Right ventricle myocardium superior (tissue), 1 donor: ENCODE measurements around the gene ELAVL4. TPM values are rescaled to one million over a fixed set of nuclear protein-coding genes. Genes with fewer than 3 reads are reported as not detected.

Source experiments
- ATAC-seq: fragments of 200-7000 bp; cut with Tn5 transposase; one replicate; pipeline ENCODE4 v1.9.1; 2020; ENCODE audit warnings: mild to moderate bottlenecking; ENCODE audit not compliant: poor library complexity
- DNase-seq: peaks from one replicate; pipeline ENCODE4 v3.0.0-alpha.2; 2020
- intact Hi-C: fragments of 100-400 bp; cut with DNase I; formaldehyde crosslinking; loops from one replicate; pipeline ENCODE4 v1.11.2; 2022
- long read RNA-seq: library from polyadenylated mRNA; unstranded; transcript quantifications from one replicate; pipeline ENCODE4 v2.0.0, GENCODE V29; 2021
- total RNA-seq: library from RNA; stranded (reverse); fragmentation: NEBNext Ultra II Directional; extraction: Animal tissue kit (Norgen Biotek cat#: 25700); gene quantifications from one replicate; pipeline ENCODE4 v1.2.1, GENCODE V29; 2021
- donor health status: DM: no; HTN: yes; CAD: no; lungs with severe emphysema.

Gene ELAVL4
- total RNA-seq, result not detected
- long read RNA-seq, result 0 reads

DNA sequence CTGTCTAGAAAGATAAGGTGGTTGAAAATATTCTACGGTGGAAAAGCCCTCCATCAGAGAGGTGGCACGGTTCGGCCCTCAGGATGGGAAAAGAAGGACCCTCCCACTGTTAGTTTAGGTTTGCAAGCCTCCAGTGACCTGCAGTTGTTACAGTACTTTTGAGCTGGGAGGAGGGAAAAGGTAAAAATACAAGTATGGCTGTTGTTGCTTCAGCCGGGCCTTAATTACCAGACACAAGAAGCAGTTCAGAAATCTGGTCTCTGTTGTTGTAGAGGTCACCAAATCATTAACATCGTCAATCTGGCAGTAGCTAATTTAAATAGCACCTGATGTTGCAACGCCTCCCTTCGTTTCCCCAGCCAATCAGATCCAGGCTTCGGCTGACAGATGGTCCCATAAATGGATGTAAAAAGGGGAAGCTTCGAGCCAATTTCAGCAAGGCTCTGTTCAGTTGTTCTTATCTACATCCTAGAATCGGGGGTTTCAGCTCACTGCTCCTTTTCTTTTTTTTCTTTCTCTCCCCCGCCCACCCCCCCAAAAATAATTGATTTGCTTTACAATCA is at the start of gene ELAVL4:
Gene ELAVL4 (plus strand): TSS at position 424 of the 563 bp plus-strand sequence. CDS start 270 bp downstream, outside the sequence.
- intact Hi-C loops, result no loop called here
- ATAC-seq, result no peak
- no peak for DNase-seq

DNA sequence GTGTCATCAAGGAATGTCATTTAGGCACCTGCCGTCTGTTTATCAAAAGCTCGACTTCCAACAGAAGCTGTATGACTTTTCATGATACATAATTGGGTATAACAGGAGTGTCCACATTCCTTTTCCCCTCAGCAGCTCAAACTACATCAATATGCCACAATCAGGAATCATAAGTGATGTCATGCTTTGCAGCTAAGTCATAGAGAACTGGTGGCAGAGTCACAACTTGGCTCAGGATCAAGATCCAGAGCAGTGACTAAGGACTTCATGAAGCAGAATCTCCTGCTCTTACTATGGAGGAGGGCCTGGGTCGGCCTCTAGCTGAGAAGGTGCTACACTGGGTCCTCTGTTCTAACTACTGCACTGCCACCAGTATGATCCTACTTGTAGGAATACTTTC is 48.4 kb upstream of the ELAVL4 start:
- intact Hi-C loops, result no loop called here
- no peak for DNase-seq

DNA sequence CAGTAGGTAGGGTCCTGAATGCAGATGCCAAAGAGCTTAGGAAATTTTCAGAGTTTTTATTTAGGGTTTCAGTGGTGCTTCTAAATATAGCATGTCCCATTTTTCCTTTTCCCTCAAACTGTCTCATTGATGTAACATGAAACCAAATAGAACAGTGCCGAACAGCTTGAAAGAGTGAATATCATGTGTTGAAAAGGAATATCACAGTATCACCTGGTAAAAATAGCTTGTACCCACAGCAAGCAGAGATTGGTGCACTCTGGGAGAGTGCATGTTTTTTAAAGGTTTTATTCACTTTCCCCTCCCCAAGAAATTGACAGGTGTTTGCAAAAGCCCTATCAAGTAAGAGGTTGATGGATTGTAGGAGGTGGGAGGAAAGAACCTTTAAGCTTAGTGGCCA is 41.9 kb upstream of the ELAVL4 start:
- intact Hi-C loops, result no loop called here
- ATAC-seq, result no peak

More for the DNA sequence above, 48.4 kb upstream of the ELAVL4 start:
- ATAC-seq, result no peak

DNA sequence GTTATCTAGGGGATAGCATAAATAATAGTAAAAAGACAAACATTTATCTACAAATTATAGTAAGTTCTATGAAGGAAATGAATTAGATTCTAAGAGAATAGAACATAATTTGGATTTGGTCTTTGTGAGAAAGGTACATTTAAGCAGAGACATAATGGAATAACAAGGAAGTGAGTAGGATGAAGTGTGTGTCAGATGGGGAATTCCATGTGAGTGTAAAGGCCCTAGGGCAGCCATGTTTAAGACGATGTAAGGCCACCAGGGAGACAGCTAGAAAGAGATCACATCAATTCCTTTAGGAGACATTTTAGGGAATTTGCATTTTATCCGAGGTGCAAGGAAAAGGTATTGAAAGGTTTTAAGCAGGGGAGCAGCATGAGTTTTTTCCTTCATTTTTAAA is 33.8 kb upstream of the ELAVL4 start:
- intact Hi-C loops, result no loop called here
- ATAC-seq (no peak), DNase-seq (no peak)

More for the DNA sequence above, 41.9 kb upstream of the ELAVL4 start:
- no peak for DNase-seq

DNA sequence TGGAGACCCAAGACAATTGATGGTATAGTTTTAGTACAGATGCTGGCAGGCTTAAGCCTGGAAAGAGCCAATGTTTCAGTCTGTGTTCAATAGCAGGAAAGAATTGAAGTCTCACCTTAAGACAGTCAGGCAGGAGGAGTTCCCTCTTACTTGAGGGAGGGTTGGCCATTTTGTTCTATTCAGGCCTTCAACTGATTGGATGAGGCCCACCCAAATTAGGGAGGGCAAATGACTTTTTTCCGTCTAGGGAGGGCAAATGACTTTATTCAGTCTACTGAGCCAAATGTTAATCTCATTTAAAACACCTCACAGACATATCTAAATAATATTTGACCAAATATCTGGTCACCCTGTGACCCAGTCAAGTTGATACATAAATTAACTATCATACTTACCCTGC is 31.4 kb upstream of the ELAVL4 start:
- DNase-seq (no peak), ATAC-seq (no peak)
- intact Hi-C loops, result no loop called here

DNA sequence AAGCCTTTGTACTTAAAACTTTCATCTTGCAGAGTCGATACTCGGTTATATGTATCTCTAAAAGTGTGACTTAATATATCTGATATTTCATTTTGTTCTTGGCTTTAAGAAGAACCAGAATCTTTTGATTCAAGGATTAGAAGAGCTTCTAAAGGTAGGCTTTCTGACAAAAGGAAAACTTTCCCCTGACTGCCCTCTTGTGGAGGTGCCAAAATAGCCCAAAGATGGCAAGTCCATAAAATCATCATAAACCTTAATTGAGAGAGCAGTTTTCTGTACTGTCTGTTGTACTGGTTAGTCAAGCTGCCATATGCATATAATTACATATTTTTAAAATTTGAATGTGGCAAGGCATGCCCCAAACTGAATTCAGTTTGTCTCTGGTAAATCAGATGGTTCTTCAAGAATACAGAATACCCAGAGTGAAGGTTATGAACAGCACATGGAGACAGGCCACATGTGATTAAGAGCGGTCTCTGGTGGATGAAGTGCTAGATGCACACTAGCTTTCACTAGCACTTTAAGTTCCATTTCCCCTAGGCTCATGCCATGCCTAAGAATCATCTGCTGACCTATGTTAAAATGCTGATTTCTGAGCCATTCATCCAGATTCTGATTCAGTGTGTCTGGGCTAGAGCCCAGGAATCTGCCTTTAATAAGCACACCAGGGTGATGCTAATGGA is 27.7 kb upstream of the ELAVL4 start:
- intact Hi-C loops, result no loop called here
- DNase-seq, result no peak
- no peak for ATAC-seq

DNA sequence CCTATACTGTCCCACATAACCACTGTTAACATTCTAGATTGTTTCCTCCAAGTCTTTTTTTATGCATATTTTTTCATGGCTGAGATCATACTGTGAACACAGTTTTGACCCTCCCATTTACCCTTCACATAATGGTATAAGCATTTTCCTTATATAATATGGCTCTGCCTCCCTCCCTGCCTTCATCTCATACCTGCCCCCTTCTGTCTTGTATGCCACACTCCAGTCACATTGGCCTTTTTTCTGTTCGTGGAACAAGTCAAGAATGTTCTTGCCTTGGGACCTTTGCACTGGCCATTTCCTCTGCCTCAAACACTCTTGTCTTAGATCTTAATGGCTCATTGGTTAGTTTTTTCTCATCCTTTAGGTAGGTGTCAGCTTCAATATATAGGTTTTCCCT is 24.3 kb upstream of the ELAVL4 start:
- ATAC-seq, result no peak
- intact Hi-C loops, result no loop called here
- no peak for DNase-seq

DNA sequence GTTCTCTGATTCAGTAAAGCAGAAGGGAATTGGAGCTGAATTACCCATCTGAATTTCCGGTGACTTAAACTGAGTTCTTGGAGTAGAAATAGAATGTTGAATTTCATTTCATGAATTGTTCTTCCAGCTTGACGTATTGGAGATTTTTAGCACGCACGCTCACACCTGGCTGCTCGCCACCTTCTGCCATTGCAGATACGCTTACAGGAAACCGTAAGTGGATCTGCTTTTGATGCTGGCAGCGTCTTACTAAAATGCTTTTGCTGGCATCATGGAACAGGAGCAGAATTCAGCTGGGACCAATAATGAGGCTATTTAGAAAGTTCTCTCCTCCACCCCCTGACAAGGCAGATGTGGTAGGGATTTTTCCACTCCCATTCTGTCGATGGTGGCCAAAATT is 17.7 kb upstream of the ELAVL4 start:
- DNase-seq (no peak), ATAC-seq (no peak)
- intact Hi-C loops, result no loop called here

DNA sequence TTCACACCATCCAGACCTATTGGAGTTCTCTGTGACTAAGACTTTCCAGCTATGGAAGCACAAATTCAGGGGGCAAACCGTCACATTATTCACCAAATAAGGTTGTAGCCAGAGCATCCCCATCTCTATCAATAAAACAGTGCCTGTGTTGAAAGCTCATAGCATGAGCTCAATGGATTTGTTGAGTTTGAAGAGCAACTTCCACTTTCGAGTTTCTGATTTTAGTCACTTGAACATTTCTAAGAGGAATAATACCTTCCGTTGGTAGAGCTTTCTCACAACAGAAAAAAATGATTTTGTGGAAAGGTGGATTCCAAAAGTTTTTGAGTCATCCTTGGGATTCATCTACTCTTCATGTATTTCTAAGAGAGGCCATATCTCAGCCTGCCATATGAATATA is 13.0 kb upstream of the ELAVL4 start:
- intact Hi-C loops, result no loop called here
- ATAC-seq (no peak), DNase-seq (no peak)

DNA sequence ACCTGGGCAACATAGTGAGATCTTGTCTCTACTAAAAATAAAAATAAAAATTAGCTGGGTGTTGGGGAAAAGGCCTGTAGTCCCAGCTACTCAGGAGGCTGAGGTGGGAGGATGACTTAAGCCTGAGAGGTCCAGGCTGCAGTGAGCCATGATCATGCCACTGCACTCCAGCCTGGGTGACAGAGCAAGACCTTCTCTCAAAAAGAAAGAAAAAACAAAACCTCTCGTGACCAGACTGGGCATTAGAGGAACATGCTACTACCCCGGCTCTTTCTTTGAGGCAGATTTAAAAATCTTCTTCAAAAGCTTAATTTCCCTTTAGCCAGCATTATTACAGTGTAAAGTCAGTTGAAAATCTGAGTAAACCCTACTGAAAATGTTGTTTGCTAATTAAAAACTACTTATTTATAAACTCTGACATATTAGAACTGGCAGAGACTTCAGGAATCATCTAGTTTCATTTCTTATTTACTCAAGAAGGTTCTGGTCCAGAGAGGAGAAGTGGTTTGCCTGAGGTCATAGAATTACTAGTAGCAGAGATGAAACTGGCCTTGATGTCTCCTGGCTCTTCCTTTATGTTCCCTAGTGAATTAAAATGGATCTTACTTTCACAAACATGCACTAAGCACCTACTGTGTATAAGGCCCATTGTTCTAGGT is 11.6 kb upstream of the ELAVL4 start:
- DNase-seq (no peak), ATAC-seq (no peak)
- intact Hi-C loops, result no loop called here

DNA sequence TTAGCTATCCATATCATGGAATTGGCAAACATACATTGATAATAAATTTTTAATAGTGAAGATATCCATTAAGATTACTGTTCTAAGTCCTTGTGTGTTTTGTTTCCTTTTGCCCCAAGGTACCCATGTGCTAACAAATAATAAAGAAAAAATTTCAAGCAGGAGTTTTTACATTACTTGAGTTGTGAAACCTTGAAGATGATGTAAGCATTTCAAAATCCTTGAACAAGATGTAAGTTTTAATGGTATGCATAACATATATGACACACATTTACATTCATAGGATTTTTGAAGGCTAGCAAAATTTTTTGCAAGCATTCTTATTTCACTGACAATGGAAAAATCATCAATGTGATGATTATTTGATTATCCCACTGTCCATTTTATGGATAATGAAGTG is 10.9 kb upstream of the ELAVL4 start:
- ATAC-seq (no peak), DNase-seq (no peak)
- intact Hi-C loops, result no loop called here

DNA sequence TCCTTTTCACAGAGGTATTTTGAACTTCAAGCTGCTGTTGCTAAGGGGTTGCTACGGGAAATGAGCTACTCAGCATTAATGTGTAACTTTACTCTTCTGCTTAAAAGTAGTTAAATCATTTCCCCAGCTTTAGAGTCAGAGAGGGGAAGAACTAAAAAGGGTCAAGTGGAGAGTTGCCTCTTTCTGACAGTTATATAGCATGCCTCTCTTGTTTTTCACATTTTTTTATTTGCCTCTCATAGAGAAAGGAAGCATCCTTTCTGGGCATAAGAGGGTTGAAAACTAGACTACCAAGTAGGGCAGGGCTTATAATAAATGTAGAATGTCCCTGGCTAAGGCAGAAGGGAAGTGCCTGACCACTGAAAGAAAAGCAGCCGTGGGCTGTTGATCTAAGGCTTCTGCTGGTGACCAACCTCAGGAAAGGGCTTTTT is 10.1 kb upstream of the ELAVL4 start:
- ATAC-seq (no peak), DNase-seq (no peak)
- intact Hi-C loops, result no loop called here

DNA sequence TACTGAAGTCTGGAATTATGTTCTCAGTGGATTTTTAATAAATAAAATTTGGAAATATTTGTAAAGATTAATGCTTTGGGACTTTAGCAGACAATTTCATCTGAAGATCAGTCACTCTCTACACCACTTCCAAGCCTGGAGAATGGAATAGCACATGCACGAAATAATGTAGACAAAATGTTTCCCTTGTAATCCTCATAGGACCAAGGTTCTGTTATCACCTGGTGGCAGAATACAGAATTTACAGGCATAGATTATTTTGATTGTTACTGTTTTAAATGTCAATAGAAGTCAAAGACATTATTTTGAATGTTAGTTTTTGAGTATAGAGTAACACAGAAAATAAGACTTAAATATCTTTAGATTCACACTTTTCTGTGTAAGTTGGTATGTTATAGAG is 9.1 kb upstream of the ELAVL4 start:
- ATAC-seq, result no peak
- intact Hi-C loops, result no loop called here
- DNase-seq, result no peak

DNA sequence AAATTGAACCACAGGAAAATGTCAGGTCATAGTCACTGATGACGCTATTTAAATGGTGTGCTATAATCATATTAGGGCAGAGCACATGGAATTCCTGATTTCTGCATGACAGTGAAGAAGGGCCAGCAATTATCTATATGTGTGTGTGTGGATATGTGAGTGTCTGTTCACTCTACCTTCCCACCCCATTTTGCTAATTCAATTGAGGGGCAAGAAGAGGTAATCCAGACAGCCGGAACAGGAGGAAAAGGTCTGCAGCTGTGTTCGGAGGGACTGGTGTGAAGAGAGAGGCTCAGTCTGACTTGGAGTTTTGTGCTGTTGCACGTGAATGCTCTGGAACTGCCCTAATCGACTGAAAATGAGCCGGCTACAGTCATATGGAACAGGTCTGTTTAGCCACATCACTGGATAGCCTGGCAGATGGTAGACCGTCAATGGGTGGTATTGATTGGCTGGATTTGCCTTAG is 5.1 kb upstream of the ELAVL4 start:
- intact Hi-C loops, result no loop called here
- DNase-seq (no peak), ATAC-seq (no peak)

DNA sequence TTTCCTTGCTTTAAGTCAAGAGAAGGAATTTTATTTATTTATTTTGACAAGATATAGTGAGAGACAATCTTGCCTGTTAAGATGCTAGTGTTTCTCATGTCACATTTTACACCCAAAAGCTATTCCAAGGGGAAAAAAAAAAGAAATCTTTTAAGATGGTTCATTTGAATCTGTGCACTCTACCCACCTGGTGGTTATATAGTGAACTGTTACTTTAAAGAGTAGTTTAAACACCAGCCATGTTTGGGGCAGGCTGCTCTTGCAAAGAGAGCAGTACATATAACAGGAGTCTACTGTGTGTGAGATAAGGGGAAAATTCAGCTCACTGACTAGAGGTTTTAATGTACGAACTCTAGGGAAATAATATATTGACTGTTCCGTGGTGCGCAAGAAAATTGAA is 3.3 kb upstream of the ELAVL4 start:
- intact Hi-C loops, result no loop called here
- DNase-seq, result no peak
- ATAC-seq, result no peak

DNA sequence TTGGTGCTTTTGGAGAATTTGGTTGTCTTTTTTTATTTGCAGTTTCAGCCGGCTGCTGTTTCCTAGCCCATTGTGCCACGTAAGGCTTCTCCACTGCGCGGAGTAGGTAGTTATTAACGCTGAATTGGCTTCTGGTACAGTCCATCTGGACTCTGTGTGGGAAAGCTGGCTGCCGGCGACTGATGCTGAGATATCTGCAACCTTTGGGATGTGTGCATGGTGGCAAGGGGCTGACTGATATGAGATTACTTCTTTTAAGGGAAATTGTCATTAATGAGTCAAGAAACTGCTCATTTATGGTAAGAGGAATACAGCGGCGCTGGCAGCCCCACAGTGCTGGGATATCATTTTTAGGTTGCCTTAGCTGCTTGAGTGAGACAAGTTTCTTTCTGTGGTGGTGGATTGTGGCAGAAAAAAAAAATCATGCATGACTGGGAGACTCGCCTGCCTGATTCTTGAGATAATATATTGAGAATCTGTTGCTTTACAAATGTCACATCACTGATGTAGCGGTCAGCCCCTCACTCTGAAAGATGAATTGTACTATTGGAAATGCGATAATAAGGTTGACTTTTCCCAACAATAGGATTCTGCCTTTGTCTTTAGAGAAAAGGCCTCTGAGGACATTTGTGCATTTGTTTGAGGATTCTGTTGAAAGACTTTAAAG is 2.5 kb upstream of the ELAVL4 start:
- intact Hi-C loops, result no loop called here
- no peak for DNase-seq
- no peak for ATAC-seq

DNA sequence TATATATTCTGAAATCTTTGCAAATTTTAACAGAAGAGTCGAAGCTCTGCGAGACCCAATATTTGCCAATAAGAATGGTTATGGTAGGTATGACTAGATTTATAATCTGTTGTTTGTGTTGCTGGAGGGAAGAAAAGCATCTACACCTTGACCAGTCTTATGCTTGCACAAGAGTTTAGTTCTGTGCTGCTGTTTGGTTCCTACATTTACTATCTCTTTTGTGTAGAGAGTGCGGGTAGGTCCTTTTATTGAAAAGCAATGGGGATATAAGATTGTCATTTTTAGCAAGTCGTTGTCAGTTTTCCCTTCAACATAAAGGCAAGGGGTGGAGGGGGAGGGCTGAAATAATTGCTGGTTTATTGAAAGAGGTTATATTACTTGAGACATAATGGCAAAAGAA is 396 bp downstream of the ELAVL4 start:
- ATAC-seq (no peak), DNase-seq (no peak)
- intact Hi-C loops, result no loop called here

DNA sequence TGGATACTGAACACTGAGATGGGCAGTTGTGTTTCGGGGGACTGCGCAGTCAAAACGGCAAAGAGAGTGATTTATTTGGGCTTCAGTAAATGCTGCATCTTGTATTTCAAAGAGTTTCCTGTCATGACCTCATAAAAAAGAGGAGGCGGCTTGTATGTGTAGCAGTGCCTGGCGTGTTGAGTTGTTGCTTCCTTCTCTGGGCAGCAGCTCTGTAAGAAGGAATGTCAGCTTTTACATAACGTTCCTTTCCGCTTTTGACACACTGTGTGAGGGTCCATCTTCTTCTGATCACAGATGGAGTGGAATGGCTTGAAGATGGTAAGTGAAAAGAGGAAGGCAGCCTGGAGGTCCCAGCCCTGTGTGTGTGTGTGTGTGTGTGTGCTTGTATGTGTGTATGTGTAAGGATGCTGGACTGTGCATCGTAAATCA is 941 bp downstream of the ELAVL4 start:
- ATAC-seq, result peak; percentile 41
- intact Hi-C loops, result no loop called here
- no peak for DNase-seq

DNA sequence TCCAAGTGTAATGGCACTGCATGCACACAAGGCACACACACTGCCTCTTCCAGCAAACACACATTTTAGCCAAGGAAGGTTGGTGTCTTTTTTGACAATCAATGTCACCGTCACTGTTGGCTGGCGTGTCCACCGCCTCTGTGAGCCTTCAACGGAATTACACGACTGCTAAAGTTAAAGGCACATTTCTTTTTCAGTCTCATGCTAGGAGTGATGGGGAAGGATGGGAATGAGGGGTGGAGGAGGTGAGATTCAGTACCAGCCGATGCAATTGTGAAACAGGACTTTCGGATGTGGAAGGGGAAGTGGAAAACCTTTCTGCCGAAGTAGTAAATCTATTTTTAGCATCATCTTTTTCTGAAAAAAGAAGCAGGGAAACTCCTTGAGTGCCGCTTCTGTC is 1.4 kb downstream of the ELAVL4 start:
- no peak for DNase-seq
- ATAC-seq, result no peak
- intact Hi-C loops, result no loop called here

DNA sequence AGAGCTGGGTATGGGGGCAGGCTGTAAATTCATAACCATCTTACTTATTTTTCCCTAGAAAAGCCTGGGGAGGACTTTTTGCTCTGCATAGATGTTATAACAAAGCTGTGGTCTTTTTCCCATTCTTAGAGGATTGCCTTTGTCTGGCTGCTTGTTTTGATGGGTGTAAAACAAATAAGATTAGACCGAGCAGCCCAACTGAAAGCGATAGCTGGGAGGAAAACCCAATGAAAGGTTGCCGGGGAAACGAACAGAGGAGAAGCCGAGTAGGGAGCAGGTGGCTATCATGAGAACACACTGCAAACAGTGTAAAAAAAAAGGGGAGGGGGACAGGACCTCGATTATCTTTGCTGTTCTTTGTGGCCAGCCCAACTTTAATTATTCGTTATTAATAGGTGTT is 1.9 kb downstream of the ELAVL4 start:
- DNase-seq (no peak), ATAC-seq (no peak)
- intact Hi-C loops, result no loop called here
